ENCODE measurements around the gene DVL1. TPM values are rescaled to one million over a fixed set of nuclear protein-coding genes. Genes with fewer than 3 reads are reported as not detected.

DVL1 gene
- total RNA-seq, 1 donor from 2014 or later = 92.9 TPM

- Mint-ChIP-seq H3K4me1 (ENCODE audit: unreplicated experiment) (peaks cover 17% of the 10 kb centered on the region), H3K36me3 (ENCODE audit: unreplicated experiment) (peaks cover 9% of the 10 kb centered on the region), H3K27ac (ENCODE audit: unreplicated experiment) (no peak overlapping the region), H3K9me3 (ENCODE audit: unreplicated experiment) (no peaks in the 10 kb centered on the region), H3K27me3 (ENCODE audit: unreplicated experiment) (no peaks in the 10 kb centered on the region), H3K4me3 (ENCODE audit: unreplicated experiment) (no peak overlapping the region)
- no peak for DNase-seq (ENCODE audit: extremely low spot score, unreplicated experiment)
- no peak for TF ChIP-seq CTCF (IDR thresholded peaks at IDR 0.05)
Measured at GRCh38 chr1:1310476-1311053, 38.7 kb downstream of the DVL1 start.

- H3K36me3 Mint-ChIP-seq (ENCODE audit: unreplicated experiment) = peaks cover 9% of the 10 kb centered on the region
- no peaks in the 10 kb centered on the region for H3K27me3 Mint-ChIP-seq (ENCODE audit: unreplicated experiment)
- TF ChIP-seq CTCF (IDR thresholded peaks at IDR 0.05) = no peak
- H3K27ac Mint-ChIP-seq (ENCODE audit: unreplicated experiment) = no peak overlapping the region
- peak overlapping the region; percentile 71 for H3K4me3 Mint-ChIP-seq (ENCODE audit: unreplicated experiment)
- DNase-seq (ENCODE audit: extremely low spot score, unreplicated experiment) = no peak
- H3K4me1 Mint-ChIP-seq (ENCODE audit: unreplicated experiment) = peaks cover 21% of the 10 kb centered on the region
- H3K9me3 Mint-ChIP-seq (ENCODE audit: unreplicated experiment) = no peaks in the 10 kb centered on the region
Measured at GRCh38 chr1:1310109-1310385, 39.2 kb downstream of the DVL1 start.

GRCh38 chr1:1309251-1310108 is 39.7 kb downstream of the DVL1 start:
- Mint-ChIP-seq H3K9me3 (ENCODE audit: unreplicated experiment) (no peaks in the 10 kb centered on the region), H3K4me1 (ENCODE audit: unreplicated experiment) (peaks cover 27% of the 10 kb centered on the region), H3K4me3 (ENCODE audit: unreplicated experiment) (peak overlapping the region; percentile 71), H3K27ac (ENCODE audit: unreplicated experiment) (peak overlapping the region; percentile 23), H3K36me3 (ENCODE audit: unreplicated experiment) (peaks cover 9% of the 10 kb centered on the region), H3K27me3 (ENCODE audit: unreplicated experiment) (no peaks in the 10 kb centered on the region)
- no peak for DNase-seq (ENCODE audit: extremely low spot score, unreplicated experiment)
- no peak for TF ChIP-seq CTCF (IDR thresholded peaks at IDR 0.05)

- Mint-ChIP-seq H3K4me3 (ENCODE audit: unreplicated experiment) (peak overlapping the region; percentile 79), H3K4me1 (ENCODE audit: unreplicated experiment) (peaks cover 31% of the 10 kb centered on the region), H3K36me3 (ENCODE audit: unreplicated experiment) (peaks cover 8% of the 10 kb centered on the region), H3K27ac (ENCODE audit: unreplicated experiment) (peak overlapping the region; percentile 78), H3K9me3 (ENCODE audit: unreplicated experiment) (no peaks in the 10 kb centered on the region), H3K27me3 (ENCODE audit: unreplicated experiment) (no peaks in the 10 kb centered on the region)
- TF ChIP-seq CTCF (IDR thresholded peaks at IDR 0.05) = no peak
- DNase-seq (ENCODE audit: extremely low spot score, unreplicated experiment) = no peak
Measured at GRCh38 chr1:1308756-1309250, 40.4 kb downstream of the DVL1 start.
